Stimulated activated CD4-positive, alpha-beta T cell treated with anti-CD3 and anti-CD28 coated beads, Interleukin-12 subunit alpha, Interleukin-12 subunit beta, amount 100 ng/mL, for 24 hours (primary cell): ENCODE data around the gene DDIAS.
"Not testable (repeated sequence)": the region's sequence is repeated elsewhere in the genome, so short reads cannot be mapped to it uniquely, and the experiment has no call there.

Source experiments
- DNase-seq, 2 experiments: peaks; one replicate each; pipeline ENCODE4 v3.0.0-alpha.2; 2020; ENCODE audit warnings: low read depth in 2 of 2

DDIAS gene

DNA sequence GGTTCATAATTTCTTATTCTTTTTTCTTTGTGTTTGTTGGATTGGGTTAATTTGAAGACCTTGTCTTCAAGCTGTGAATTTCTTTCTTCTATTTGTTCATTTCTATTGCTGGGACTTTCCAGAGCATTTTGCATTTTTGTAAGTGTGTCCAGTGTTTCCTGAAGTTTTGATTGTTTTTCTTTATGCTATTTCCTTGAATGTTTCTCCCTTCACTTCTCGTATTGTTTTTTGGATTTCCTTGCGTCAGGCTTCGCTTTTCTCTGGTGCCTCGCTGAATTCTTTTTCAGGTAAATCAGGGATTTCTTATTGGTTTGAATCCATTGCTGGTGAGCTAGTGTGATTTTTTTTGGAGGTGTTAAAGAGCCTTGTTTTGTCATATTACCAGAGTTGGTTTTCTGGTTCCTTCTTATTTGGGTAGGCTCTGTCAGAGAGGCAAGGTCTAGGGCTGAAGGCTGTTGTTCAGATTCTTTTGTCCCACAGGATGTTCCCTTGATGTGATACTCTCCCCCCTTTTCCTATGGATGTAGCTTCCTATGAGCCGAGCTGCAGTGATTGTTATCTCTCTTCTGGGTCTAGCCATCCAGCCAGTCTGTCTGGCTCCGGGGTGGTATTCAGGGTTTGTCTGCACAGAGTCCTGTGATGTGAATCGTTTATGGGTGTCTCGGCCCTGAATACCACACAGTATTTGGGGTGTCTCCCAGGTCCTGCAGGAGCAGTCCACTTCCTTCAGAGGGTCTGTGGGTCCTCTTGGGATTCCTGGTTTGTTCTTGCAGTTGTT is 21.0 kb downstream of the DDIAS start:
- not testable (repeated sequence) for DNase-seq

DNA sequence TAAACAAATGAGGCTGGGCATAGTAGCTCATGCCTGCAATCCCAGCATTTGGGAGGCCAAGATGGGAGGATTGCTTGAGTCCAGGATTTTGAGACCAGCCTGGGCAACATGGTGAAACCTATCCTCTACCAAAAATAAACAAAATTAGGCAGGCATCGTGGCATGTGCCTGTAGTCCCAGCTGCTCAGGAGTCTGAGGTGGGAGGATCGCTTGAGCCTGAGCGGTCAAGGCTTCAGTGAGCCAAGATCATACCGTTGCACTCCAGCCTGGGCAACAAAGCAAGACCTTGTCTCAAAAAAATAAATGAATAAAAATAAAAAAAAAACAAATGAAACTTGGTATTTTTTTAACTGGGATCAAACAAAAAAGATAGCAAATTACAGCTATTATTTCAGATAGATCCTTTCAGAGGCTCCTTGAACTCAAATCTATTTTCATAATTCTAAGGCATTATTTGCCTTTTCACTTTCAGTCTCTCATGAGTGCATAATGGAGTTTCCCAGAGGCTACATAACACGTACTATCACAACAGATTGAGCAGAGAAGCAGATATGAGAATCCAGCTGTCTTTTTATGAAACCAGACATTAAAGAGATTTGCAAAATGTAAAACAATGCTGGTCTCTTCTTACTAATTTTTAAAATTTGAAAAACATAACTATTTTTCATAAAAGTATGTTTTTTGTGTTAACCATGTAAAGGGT is 23.1 kb downstream of the DDIAS start:
- DNase-seq = no peak

DNA sequence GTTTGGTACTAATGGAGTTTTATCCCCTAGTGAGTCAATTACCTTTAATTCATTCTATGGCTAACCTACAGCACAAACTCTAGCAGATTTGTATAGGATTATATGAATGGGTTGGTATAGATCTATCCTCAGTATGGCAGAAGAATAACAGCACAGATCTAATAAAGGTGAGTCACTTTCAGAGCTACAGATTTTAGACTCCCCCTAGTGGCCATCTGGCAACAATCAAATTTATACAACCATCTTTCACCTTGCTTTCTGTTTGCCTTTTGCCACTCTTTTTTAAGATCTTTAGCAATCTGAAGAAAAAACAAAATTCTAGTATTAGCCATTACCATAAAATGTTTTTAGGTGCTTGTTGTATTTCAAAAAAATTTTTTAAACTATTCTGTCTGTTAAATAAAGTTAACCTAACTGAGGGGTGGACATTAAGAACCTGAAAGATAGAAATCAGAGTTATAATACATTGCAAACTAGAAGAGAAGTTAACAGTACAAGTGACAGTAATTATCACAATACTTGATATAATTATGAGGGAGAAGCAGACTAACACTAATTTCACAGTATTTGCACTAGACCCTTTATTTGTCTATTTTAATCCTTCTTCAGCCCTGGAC is 25.8 kb downstream of the DDIAS start:
- DNase-seq = no peak

DNA sequence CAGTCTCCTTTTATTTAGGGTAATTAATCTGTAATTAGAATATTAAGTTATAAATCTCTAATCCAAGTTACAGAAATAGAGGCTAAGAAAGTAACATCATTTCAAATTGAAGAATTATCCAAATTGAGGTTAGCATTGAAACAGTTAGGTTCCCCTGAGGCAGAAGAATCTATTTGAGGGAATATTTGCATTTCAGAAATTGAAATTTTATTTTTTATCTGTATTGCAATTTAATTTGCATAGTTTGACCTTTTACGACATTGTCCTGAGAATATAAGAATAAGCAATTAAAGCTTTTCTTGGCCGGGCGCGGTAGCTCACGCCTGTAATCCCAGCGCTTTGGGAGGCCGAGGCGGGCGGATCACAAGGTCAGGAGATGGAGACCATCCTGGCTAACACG is 27.6 kb downstream of the DDIAS start:
- no peak for DNase-seq

DNA sequence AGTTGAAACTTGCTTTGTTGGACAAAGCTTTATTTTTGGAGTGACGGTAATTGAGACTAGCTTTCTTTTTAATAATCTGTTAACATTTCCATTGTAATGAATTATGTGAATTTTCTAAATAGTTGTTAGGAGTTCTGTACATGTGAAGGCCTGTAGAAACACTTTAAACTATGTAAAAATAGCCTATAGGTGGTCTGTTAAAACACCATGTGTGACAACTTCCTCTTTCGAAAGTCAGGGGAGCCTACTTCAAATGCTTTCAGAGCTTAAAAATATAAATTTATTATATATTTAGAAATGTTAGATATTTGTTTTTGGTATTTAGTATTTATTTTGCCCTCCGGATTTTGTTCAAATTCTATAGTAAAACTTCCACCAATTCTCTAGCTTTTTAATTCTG is 28.7 kb downstream of the DDIAS start:
- no peak for DNase-seq

DNA sequence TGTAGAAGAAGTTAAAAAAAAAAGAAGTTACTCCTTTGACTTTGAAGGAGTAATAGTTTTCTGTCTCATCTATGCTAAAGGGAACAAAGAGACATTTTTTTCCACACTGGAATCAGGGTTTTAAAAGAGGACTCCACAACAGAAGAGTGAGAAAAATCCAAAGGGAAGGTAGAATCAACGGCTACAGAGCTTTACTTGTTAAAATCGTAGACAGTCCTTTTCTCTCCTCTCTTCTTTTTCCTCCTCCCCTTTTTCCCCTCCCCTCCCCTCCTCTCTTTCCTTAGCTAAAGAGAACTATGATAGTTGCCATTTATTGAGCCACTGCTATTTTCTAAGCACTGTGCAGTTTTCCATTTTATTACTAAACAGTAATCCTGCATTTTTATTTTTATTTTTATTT is 29.2 kb downstream of the DDIAS start:
- no peak for DNase-seq

DNA sequence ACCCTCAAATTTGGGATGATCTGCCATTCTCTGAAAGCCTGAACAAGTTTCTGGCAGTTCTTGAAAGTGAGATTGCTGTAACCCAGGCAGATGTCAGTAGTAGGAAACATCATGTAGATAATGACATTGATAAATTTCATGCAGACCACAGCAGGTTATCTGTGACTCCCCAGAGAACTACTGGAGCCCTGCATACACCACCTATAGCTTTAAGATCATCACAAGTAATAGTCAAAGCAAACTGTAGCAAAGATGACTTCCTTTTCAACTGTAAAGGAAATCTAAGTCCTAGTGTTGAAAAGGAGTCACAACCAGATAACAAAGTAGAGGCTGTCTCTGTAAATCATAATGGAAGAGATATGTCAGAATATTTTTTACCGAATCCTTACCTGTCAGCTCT is 31.0 kb downstream of the DDIAS start:
- no peak for DNase-seq

DNA sequence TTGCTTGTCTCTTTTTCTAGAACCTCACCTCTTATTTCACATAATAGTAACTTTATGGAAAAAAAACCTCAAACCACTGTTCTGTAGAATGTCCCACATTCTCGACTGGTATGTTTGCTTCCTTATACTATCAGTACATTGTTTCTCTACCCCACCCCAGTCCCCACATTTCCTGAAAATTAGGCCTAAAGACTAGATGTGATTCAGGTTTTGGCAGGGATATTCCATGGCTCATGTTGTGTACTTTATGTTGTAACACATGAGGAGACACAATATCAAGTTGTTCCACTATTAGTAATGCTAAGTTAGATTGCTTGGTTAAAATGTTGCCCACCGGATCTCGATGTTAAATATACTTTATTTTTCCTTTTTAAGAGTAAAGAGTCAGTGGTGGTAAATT is 34.7 kb downstream of the DDIAS start:
- DNase-seq = no peak

DNA sequence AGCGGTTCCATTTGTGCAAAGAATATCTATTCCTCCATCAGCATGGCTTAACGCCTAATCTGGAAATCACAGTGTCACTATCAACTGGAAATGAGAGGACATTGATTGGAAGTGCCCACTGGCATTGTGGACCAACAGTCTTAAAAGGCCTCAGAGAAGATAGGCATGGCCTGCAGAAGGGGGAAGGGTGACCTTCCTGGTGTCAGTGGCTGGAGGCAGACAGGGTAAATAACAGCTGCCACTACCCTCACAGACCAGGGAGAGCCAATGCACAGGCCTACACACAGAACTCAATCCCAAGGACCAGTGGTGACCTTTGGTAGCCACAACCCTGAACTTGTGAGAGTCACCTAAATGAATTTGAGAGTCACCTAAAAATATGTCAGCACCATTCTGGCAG is 36.0 kb downstream of the DDIAS start:
- no peak for DNase-seq

DNA sequence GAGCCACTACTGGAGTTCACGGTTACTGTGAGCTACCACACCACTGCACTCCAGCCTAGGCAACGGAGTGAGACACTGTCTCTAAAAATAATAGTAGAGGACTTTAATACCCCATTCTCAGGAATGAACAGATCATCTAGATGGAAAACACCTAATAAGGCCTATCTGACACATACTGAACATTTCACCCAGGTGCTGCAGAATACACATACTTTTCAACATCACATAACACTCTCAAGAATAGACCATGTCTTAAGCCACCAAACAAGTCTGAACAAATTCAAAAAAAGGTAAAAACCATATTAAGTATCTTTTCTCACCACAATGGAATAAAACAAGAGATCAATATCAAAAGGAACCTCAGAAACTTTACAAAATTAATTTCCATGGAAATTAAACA is 37.9 kb downstream of the DDIAS start:
- no peak for DNase-seq

DNA sequence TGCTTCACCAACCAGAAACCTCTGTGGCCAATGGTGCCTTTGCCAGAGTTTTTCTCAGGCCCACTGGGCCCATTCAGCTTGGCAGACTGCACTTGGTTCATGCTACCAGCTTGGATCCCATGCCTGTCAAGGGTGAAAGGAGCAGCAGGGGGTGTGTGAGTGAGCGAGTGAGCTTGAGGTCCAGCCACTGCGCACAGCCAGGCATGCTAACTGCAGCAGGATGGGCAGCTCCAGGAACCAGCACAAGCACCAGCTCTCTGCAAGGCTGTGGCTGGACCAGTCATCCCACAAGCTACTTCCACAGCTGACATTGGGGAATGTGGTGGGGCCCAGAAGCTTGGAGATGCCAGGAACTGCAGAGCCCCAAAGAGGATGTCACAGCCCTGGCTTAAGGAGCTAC is 40.8 kb downstream of the DDIAS start:
- no peak for DNase-seq

DNA sequence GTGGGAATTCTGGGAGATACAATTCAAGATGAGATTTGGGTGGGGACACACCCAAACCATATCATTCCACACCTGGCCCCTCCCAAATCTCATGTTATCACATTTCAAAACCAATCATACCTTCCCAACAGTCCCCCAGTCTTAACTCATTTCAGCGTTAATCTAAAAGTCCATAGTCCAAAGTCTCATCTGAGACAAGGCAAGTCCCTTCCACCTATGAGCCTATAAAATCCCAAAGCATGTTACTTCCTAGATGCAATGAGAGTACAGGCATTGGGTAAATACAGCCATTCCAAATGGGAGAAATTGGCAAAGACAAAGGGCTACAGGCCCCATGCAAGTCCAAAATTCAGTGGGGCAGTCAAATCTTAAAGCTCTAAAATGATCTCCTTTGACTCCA is 41.9 kb downstream of the DDIAS start:
- DNase-seq = not testable (repeated sequence)

DNA sequence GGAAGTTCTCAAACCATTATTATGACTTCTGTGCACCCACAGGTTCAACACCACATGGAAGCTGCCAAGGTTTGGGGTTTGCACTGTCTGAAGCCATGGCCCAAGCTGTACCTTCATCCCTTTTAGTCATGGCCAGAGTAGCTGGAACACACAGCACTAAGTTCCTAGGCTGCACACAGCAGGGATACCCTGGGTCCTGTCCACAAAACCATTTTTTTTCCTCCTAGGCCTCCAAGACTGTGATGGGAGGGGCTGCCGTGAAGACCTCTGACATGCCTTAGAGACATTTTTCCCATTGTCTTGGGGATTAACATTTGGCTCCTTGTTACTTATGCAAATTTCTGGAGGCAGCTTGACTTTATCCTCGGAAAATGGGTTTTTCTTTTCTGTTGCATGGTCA is 42.7 kb downstream of the DDIAS start:
- no peak for DNase-seq

DNA sequence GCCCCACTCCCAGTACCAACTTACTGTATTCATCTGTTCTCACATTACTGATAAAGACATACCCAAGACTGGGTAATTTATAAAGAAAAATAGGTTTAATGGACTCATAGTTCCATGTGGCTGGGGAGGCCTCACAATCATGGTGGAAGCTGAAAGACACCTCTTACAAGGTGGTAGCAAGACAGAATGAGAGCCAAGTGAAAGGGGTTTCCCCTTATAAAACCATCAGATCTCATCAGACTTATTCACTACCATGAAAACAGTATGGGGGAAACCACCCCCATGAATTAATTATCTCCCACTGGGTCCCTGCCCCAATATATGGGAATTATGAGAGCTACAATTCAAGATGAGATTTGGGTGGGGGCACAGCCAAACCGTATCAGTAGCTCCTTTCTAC is 43.5 kb downstream of the DDIAS start:
- DNase-seq = not testable (repeated sequence)

DNA sequence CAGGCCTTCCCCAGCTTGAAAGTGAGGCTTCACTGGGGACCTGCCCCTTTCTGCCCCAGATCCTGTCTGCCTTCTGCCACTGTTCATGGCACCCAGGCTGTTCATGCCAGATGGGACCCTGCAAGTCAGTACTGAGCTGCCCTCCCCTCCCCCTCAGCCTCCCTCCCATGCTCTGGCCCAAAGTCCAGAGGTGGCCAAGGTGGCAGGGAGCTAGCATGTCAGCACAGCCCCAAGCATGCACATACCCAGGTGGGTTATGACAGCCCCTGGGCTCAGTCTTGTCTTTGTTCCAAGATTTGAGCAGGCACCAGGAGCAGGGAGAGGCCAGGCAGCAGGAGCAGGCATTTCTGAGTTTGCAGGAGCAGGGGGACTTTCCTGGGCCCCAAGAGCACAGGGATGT is 44.1 kb downstream of the DDIAS start:
- no peak for DNase-seq

DNA sequence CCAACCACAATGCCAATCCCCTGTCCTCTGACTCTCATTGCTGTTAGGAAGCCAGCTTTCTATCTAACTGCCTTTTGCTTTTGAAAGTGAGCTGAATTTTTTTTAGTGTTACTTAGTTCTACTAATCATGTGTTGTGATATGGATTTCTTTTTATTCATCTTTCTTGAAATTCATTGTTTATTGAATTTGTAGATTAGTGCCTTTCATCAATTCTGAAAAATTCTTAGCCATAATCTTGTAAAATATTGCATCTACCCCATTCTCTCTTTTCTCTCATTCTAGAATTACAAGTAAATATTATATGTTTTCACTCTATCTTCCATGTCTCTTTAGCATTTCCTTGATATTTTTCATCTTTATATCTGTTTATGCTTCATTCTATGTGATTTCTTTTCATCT is 47.8 kb downstream of the DDIAS start:
- DNase-seq = no peak

DNA sequence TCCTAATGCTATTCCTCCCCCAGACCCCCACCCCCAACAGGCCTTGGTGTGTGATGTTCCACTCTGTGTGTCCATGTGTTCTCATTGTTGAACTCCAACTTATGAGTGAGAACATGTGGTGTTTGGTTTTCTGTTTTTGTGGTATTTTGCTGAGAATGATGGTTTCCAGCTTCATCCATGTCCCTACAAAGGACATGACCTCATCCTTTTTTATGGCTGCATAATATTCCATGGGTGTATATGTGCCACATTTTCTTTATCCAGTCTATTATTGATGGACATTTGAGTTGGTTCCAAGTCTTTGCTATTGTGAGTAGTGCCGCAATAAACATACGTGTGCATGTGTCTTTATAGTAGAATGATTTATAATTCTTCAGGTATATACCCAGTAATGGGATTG is 49.0 kb downstream of the DDIAS start:
- not testable (repeated sequence) for DNase-seq

DNA sequence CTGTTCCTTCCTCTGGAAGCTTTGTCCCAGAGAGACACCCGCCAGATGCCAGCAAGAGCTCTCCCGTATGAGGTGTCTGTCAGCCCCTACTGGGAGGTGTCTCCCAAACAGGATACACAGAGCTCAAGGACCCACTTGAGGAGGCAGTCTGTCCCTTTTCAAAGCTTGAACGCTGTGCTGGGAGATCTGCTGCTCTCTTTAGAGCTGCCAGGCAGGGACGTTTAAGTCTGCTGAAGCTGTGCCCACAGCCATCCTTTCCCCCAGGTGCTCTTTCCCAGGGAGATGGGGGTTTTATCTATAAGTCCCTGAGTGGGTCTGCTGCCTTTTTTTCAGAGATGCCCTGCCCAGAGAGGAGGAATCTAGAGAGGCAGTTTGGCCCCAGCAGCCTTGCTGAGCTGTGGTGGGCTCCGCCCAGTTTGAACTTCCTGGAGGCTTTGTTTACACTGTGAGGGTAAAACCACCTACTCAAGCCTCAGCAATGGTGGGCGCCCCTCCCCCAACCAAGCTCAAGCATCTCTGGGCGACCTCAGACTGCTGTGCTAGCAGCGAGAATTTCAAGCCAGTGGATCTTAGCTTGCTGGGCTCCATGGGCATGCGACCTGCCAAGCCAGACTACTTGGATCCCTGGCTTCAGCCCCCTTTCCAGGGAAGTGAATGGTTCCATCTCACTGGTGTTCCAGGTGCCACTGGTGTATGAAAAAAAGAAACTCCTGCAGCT is 54.4 kb downstream of the DDIAS start:
- DNase-seq = not testable (repeated sequence)

DNA sequence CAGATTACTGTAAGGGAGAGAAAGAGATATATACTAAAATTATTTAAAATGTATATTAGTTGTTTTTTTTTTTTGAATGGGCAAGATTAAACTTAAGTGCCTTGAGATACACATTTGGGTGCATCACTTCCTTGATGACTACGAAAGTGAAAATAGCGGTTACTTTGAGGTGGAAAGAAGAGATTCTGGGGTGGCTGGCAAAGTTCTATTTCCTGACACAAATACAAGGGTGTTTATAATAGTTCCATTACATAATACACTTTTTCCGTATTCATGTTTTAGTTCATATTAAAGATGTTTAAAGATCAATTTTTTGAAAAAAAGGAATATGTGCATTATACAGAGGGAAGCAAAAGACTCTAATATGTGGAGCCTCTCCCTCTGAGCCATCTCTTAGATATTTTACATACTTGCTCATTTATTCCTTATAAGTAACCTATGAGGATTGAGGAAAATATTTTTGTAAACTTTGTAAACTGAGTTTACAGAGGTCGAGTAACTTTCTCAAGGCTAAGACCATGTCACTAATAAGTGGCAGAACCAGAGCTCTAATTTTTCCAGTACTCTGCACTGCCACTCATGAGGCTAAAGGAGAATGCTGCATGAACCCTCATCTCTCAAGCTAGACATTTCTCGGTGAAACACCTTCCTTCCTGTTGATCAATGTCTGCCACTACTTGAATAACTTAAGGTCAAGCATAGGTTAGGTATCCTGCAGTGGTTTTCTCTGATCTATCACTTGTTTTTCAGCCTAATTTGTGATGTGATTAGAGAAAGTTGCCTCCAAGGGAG is 58.6 kb downstream of the DDIAS start:
- no peak for DNase-seq

DNA sequence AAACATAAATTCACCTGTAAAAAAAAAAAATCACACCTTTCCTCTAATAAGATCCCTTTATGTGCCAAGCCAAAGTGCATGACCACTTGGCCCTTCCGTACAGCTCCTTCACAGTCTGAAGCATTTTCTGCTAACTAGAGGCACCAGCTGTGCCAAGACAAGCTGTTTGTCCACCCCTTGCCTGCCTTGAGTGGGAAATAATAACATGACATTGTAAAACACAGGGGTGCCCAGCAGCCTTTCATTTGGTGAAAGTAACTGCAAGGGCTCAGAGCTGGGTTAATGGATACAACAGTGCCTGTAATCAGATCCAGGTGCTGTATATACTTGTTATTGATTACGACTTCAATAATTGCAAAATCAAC is 59.2 kb downstream of the DDIAS start:
- DNase-seq = no peak

DNA sequence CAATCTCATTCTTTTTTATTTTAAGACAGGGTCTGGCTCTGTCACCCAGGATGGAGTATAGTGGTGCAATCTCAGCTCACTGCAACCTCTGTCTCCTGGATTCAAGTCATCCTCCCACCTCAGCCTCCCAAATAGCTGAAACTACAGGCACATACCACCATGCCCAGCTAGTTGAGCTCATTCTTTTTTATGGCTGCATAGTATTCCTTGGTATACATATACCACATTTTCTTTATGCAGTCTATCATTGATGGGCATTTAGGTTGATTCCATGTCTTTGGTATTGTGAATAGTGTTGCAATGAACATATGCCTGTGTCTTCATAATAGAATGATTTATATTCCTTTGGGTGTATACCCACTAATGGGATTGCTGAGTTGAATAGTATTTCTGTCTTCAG is 60.5 kb downstream of the DDIAS start:
- DNase-seq = not testable (repeated sequence)

DNA sequence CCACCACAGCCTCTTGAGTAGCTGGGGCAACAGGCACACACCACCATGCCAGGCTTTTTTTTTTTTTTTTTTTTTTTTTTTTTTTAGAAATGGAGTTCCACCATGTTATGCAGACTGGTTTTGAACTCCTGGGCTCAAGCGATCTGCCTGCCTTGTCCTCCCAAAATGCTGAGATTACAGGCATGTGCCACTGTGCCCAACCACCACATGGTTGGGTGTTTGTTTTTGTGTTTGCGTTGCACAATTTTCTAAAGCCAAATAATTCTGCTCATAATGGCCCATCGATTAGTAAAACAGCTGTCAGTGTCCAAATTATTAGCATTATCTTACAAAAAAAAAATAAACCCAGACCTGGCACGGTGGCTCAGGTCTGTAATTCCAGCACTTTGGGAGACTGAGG is 65.8 kb downstream of the DDIAS start:
- no peak for DNase-seq
